DOHH2 (cell line): ENCODE results near the gene IGF2BP2.

Experiments used
- CTCF ChIP-seq: fragments of 200-600 bp; sonication (generic); IDR thresholded peaks from one replicate; pipeline ENCODE4 v1.5.1; 2014; ENCODE audit warnings: antibody characterized with exemption, mild to moderate bottlenecking, low read depth, low read length; ENCODE audit not compliant: poor library complexity, severe bottlenecking
- EZH2phosphoT487 ChIP-seq: fragments of 200-600 bp; sonication (generic); IDR thresholded peaks from 2 replicates; pipeline ENCODE4 v1.6.1; 2017; ENCODE audit warnings: borderline replicate concordance, mild to moderate bottlenecking, antibody characterized with exemption, low read length, moderate library complexity, mixed read lengths

DNA sequence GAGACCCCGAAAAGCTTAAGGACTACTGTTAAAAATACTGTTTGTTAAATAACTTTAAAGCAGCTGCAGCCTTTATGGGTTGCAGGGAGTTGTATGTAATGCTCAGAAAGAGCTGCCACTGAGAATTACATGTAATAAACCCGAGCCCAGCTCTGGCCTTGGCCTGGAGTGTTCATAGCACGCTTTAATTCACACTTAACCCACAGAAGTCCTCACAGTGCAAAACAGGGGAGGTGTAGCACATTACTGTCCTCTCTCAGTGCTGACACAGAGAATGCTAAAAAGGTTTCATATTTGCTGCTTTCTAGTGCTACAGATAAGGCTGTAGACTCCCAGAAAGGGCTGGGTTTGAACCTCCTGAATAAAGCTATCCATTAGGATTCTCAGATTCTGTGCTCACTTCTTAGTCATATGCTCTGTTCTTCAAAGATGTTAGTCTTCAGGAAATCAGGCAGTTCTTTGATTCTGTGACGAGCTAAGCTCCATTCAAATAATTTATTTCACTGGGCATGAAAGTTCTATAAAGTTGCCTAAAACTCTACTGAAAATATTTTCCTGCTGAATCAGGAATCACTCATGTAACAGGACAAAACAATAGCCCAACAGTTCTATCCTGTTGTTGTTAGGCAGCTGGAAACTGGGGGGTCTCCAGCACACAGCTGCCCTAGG is 130.7 kb downstream of the IGF2BP2 start:
- TF ChIP-seq CTCF: no peak
- TF ChIP-seq EZH2phosphoT487: no peak
